Suppressor macrophage treated with lipopolysaccharide for 4 hours (primary cell): ENCODE results near the gene HBM.
"Not testable (repeated sequence)": the region's sequence is repeated elsewhere in the genome, so short reads cannot be mapped to it uniquely, and the experiment has no call there.

ENCODE experiments used
- DNase-seq: peaks from one replicate; pipeline ENCODE4 v3.0.0-alpha.2; 2020

HBM gene

GRCh38 chr16:149024-149660 lies 16.6 kb upstream of the HBM start:
- no peak for DNase-seq

GRCh38 chr16:152141-153128 lies 13.3 kb upstream of the HBM start, which contains the start of gene HBZ:
HBZ (plus strand) TSS chr16:152644; CDS start chr16:152910, 266 bp downstream.
- DNase-seq, result no peak

- DNase-seq, result not testable (repeated sequence)
Measured at GRCh38 chr16:153129-153521, 12.7 kb upstream of the HBM start.

DNA sequence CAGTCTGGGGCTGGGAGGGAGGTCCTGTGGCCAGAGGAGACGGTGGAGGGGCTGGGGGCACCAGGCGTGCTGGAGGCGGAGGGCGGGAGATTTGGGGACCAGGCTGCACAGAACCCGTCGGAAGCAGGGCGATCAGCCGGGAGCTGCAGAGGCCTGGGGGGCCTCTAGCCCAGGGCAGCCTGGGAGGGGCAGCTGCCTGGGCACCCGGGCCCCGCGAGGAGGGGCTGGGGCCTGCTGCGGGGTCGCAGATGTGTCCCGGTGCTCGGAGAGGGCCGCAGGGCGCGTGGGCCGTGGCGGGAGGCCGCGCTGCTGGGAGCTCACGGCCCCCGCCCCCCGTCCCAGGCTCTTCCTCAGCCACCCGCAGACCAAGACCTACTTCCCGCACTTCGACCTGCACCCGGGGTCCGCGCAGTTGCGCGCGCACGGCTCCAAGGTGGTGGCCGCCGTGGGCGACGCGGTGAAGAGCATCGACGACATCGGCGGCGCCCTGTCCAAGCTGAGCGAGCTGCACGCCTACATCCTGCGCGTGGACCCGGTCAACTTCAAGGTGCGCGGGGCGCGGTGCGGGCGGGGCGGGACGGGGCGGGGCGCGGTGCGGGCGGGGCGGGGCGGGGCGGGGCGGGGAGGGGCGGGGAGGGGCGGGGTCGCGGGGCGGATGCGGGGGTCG lies 12.1 kb upstream of the HBM start:
- not testable (repeated sequence) for DNase-seq

DNA sequence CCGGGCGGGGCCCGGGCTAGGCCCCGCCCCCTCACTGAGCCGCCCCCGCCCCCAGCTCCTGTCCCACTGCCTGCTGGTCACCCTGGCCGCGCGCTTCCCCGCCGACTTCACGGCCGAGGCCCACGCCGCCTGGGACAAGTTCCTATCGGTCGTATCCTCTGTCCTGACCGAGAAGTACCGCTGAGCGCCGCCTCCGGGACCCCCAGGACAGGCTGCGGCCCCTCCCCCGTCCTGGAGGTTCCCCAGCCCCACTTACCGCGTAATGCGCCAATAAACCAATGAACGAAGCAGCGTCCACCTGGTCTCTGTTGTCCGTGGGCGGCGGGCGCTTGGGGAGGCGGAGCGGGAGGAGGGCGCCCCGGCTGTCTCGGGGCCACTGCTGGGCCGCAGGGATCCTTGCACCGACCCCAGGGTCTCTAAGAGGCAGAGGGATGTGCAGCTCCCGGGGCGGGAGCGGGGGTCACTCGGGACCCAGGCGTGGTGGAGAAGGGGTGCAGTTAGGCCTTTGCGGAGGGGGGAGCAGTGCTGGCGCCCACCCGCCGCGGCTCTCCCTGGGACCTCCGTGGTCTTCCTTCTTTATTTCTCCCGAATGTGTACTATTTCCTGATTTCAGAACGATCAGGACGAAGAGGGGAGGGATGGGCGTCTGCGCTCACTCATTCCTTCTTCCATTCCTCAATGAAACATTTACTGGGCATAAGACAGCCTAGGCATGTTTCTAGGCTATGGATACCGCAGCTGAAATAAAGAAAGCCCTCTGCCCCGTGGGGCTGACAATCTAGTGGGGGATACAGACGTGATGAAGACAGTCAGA lies 11.4 kb upstream of the HBM start:
- no peak for DNase-seq

DNA sequence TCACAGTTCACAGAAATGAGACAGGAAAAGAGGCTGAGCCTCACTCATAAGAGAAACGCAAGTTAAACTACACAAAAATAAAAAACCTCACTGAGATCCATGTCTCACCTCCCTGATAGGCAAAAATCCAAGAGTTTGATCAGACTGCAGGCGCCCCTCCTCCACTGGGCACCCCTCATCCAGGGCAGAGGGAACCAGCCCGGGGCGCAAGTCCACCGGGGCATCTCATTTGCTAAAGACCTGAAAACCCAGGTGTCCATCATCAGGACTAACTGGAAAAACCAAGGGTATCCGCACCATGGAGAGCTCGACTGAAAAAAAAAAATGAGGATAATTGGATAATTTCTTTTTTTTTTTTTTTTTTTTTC lies 10.8 kb upstream of the HBM start:
- DNase-seq, result no peak

- DNase-seq, result no peak
Measured at GRCh38 chr16:159136-159849, 6.5 kb upstream of the HBM start.

DNA sequence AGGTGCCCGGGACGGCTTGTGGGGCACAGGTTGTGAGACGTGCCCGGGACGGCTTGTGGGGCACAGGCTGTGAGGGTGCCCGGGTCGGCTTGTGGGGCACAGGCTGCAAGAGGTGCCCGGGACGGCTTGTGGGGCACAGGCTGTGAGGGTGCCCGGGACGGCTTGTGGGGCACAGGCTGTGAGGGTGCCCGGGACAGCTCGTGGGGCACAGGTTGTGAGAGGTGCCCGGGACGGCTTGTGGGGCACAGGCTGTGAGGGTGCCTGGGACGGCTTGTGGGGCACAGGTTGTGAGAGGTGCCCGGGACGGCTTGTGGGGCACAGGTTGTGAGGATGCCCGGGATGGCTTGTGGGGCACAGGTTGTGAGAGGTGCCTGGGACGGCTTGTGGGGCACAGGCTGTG lies 5.5 kb upstream of the HBM start:
- not testable (repeated sequence) for DNase-seq

DNA sequence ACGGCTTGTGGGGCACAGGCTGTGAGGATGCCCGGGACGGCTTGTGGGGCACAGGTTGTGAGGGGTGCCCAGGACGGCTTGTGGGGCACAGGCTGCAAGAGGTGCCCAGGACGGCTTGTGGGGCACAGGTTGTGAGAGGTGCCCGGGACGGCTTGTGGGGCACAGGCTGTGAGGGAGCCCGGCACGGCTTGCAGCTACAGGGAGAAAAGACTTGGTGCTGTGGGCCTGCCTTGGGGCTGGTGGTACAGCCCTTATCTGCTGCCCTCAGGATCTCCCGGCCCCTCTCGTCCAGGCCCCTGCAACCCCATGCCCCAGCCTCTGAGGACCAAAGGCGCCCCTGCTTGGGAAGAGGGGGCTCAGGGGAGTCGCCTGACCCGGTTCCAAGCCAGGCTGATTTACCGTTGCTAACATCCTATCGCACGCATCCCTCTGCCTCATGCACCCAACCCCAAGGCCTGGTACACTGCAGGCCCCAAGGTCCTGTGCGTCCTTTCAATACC lies 5.0 kb upstream of the HBM start:
- DNase-seq, result no peak

GRCh38 chr16:162271-162991 lies 3.3 kb upstream of the HBM start:
- no peak for DNase-seq

DNA sequence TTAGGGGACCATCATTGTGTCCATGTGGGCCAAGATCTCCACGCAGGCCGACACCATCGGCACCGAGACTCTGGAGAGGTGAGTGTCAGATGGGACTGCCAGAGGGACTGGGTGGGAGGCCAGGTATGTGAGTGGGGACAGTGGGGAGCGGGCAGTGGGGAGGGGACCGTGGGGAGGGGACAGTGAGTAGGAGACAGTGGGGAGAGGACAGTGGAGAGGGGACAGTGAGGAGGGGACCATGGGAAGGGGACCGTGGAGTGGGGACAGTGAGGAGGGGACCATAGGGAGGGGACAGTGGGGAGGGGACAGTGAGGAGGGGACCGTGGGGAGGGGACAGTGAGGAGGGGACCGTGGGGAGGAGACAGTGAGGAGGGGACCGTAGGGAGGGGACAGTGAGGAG lies 2.6 kb upstream of the HBM start:
- not testable (repeated sequence) for DNase-seq

GRCh38 chr16:163696-164095 lies 2.1 kb upstream of the HBM start:
- not testable (repeated sequence) for DNase-seq

DNA sequence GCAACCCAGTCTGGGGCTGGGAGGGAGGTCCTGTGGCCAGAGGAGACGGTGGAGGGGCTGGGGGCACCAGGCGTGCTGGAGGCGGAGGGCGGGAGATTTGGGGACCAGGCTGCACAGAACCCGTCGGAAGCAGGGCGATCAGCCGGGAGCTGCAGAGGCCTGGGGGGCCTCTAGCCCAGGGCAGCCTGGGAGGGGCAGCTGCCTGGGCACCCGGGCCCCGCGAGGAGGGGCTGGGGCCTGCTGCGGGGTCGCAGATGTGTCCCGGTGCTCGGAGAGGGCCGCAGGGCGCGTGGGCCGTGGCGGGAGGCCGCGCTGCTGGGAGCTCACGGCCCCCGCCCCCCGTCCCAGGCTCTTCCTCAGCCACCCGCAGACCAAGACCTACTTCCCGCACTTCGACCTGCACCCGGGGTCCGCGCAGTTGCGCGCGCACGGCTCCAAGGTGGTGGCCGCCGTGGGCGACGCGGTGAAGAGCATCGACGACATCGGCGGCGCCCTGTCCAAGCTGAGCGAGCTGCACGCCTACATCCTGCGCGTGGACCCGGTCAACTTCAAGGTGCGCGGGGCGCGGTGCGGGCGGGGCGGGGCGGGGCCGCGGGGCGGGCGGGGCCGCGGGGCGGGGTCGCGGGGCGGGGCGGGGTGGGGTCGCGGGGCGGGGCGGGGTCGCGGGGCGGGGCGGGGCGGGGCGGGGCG lies 1.5 kb upstream of the HBM start:
- DNase-seq, result not testable (repeated sequence)

GRCh38 chr16:164827-165538 lies 795 bp upstream of the HBM start:
- DNase-seq, result no peak

- no peak for DNase-seq
Measured at GRCh38 chr16:166375-167121, 770 bp downstream of the HBM start.

DNA sequence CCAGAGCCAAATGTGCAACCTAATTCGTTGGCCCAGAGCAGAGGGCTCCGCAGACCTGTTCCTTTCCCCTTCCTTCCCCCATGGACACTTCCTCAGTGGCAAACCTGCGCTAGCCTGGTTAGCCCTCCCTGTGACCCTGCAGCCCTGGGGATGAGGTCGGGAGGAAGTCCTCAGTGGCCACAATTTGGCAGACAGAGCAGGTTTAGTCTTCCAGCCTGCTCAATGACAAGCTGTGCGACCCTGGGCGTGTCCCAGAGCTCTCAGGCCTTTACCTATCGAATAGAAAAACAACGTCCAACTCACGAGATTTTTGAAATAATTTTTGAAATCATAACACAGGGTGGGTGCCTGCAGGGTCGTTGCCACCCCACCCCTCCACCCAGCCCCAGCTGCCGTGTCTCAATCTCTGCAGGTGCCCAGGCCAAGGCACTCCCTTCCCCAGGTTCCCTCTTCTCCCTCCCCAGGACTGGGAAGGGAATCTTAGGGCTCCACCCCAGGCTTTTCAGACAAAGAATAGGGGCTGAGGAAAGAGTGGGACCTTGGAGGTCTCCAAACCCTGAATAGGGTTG lies 1.4 kb downstream of the HBM start:
- DNase-seq, result no peak

DNA sequence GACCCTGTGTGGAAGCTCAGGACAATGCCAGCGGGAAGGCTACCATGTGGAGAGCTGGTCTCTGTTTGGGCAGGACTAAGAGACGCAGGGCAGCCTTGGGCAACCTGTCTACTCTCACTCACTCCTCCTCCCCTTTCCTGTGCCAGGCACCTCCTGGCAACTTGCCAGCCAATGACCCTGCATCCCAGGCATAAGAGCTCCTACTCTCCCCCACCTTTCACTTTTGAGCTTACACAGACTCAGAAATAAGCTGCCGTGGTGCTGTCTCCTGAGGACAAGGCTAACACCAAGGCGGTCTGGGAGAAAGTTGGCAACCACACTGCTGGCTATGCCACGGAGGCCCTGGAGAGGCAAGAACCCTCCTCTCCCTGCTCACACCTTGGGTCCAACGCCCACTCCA lies 2.6 kb downstream of the HBM start:
- DNase-seq, result no peak

DNA sequence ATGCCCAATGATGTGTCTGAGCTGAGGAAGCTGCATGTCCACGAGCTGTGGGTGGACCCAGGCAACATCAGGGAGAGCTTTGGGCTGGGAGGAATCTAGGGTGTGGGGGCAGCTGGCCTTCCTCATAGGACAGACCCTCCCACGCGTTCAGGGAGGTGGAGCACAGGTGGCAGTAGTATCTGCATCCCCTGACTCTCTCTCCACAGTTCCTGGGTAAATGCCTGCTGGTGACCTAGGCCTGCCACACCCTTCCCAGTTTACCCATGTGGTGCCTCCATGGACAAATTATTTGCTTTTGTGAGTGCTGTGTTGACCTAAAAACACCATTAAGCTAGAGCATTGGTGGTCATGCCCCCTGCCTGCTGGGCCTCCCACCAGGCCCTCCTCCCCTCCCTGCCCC lies 3.2 kb downstream of the HBM start:
- no peak for DNase-seq

DNA sequence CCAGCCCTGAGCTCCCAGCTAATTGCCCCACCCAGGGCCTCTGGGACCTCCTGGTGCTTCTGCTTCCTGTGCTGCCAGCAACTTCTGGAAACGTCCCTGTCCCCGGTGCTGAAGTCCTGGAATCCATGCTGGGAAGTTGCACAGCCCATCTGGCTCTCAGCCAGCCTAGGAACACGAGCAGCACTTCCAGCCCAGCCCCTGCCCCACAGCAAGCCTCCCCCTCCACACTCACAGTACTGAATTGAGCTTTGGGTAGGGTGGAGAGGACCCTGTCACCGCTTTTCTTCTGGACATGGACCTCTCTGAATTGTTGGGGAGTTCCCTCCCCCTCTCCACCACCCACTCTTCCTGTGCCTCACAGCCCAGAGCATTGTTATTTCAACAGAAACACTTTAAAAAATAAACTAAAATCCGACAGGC lies 4.3 kb downstream of the HBM start:
- not testable (repeated sequence) for DNase-seq
